NOMO-1 treated with DMSO at 0.1 percent for 48 hours (cell line): ENCODE data around the gene TRABD.

ENCODE experiments used
- DNase-seq: peaks from one replicate; lab custom pipeline; 2025; ENCODE audit not compliant: unreplicated experiment; lab: John Stamatoyannopoulos, UW

TRABD gene

DNA sequence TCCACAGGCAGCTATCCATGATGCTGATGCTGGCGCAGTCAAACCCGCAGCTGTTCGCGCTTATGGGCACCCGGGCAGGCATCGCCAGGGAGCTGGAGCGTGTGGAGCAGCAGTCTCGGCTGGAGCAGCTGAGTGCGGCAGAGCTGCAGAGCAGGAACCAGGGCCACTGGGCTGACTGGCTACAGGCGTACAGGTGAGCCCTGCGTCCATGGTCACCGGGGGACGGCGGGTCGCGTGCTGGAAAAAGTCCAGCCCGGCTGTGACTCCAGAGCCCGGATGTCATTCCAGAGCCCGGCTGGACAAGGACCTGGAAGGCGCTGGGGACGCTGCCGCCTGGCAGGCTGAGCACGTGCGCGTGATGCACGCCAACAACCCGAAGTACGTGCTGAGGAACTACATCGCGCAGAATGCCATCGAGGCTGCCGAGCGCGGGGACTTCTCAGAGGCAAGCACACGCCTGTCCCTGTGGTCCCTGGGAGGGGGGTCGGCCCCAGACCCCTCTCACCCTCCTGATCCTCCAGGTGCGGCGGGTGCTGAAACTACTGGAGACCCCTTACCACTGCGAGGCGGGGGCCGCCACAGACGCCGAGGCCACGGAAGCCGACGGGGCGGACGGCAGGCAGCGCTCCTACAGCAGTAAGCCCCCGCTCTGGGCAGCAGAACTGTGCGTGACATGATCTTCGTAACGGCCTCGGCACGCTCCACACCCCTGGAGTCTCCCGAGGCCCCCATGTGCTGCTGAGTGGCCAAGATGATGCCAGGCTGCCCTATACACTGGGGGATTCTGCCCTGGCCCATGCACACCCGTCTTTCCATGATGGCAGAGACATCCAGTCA, 31.2 kb downstream of the TRABD start:
- no peak for DNase-seq

DNA sequence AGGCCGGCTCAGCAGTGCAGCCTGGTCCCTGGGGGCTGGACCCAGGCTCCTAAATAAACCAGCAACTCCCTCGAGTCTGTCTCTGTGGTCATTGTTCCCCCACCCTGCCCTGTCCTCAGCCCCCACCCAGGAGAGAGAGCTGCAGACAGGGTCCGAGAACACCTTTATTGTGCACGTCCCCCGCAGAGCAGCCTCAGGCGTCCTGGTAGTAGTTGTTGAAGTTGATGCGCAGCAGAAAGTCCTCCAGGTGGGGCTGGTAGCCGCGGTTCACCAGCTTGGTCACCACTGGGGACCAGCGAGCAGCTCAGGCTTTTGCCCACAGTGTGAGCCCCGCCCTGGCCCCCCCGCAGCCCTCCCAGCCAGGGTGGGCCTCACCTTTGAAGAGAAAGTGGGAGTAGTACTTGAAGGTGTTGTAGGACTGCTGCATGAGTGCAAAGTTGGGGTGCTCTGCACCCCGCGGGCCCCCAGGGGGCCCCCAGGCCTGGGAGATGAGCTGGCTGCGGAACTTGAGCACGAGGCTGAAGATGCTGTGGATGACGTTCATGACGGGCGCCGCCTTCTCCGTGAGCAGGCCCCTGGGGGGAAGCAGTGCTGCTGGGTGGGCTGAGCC, 31.9 kb downstream of the TRABD start:
- DNase-seq, result no peak

DNA sequence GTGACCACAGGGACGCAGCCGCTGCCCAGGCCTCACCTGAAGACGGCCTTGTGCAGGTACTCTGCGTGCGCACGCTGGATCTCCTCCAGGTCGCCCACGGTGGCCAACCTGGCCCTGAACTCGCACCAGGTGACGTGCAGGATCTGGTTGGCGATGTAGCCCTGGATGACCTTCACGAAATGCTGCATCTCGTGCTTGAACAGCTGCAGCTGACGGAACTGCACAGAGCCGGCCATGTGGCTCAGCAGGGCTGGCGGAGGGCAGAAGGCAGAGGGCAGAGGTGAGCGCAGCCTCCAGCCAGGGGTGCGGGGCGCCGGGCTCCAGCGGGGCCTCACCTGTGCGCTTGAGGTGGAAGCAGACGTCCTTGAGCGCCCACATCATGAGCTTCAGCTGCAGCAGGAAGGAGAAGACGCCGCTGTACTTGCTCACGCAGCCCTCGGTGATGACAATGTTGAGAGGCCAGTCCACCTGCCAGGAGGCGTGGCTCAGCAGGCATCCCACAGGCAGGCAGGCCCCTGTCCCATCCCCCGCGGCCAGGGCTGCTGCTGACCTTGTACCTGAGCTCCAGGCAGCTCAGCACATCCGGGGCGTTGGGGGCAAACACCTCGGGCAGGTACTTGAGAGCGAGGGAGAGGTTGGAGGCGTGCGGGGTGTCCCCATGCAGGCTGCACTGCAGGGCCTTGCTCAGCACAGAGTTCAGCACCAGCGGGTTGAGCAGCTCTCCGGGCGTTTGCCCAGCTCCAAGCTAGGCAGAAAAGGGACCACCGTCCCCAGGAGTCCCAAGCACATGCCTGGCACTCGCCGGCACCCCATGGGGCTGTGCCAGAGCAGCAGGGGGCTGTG, 32.7 kb downstream of the TRABD start:
- DNase-seq, result no peak

DNA sequence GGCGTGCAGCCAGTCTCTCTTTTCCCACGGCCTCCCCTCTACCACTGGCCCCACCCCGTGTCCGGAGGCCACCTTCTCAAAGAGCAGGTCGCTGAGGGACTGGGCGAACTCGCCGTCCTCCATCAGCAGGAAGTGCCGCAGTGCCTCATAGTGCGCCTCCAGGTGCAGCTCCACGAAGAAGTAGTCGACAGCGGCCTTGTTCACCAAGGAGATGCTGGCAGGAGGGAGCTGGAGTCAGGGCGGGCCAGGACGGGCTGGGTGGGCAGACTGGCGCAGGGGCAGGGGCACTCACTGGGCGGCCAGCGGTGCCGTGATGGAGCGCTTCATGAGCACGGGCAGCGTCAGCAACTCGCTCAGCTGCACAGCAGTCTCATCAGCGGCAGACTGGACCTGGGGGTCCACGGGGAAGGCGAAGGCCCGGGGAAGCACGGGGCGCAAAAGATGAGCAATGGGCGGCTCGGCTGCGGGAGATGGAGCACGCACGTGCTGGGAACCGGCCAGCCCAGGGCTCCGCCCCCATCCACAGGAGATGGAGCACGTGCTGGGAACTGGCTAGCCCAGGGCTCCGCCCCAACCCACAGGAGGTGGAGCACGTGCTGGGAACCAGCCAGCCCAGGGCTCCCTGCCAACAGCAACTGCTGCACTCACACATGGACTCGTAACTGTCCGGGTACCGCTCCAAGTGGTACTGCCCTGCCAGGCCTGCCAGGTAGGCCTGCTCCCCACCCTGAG, 33.4 kb downstream of the TRABD start:
- no peak for DNase-seq

GRCh38 chr22:50219800-50220602, 34.3 kb downstream of the TRABD start:
- no peak for DNase-seq

DNA sequence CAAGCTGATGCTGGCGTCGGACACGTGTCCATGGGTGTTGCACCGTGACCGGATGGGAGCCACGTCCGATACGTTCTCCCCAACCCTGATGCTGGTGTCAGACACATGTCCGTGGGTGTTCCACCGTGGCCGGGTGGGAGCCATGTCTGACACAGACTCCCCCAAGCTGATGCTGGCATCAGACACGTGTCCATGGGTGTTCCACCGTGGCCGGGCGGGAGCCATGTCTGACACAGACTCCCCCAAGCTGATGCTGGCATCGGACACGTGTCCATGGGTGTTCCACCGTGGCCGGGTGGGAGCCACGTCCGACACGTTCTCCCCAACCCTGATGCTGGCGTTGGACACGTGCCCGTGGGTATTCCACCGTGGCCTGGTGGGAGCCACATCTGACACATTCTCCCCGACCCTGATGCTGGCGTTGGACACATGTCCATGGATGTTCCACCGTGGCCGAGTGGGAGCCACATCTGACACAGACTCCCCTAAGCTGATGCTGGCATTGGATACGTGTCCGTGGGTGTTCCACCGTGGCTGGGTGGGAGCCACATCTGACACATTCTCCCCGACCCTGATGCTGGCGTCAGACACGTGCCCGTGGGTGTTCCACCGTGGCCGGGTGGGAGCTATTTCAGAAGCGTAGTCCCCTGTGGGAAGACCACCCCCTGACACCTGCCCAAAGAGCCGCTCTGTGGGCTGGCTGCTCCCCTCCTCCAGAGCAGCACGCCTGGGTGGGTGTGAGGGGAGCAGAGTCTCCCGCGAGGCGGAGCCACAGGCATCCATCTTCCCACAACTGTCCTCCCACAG, 35.1 kb downstream of the TRABD start:
- DNase-seq, result no peak

DNA sequence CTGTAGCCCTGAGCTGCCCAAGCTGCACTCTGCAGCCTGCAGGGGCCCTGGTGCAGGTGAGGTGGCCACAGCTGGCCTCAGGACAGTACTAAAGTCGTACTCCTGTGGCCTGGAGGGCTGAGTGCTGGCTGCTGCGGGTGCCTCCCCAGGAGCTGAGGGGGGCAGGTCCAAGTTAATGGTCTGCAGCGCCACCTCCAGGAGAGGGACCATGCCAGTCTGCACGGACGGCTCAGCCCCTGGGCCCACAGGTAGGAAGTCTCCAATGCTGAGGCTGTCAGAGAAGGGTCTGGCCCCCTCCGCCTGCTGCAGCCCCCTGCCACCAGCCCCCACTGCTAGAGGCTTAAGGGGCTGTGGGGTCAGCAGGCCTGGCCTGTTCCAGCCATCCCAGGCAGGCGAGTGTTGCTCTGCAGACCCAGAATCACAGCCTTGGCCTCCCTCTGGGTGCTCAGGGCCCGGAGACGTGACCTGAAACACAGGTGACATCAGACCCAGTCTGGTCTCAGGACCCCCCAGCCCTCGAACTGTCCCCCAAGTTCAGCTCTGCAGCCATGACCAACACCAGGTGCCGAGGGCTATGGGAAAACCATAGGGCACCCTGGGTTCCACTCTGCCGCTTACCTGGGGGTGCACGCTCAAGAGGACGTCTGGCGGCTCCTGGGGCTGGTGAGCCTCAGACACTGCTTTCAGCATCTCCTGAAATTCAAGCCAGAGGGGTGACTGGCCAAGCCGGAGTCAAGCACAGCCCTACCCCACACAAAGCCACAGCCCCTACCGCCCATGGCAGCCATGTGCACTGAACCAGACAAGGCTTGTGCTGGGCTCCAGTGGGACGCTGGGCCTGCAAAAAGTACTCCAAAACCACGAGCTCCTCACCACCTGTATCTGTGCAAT, 35.9 kb downstream of the TRABD start:
- DNase-seq, result no peak

GRCh38 chr22:50222508-50222907, 36.8 kb downstream of the TRABD start:
- DNase-seq, result no peak

- no peak for DNase-seq
These were observed 38.4 kb downstream of the TRABD start for GRCh38 chr22:50224071-50224470.

- no peak for DNase-seq
These were observed 39.7 kb downstream of the TRABD start for GRCh38 chr22:50225200-50225969.

DNA sequence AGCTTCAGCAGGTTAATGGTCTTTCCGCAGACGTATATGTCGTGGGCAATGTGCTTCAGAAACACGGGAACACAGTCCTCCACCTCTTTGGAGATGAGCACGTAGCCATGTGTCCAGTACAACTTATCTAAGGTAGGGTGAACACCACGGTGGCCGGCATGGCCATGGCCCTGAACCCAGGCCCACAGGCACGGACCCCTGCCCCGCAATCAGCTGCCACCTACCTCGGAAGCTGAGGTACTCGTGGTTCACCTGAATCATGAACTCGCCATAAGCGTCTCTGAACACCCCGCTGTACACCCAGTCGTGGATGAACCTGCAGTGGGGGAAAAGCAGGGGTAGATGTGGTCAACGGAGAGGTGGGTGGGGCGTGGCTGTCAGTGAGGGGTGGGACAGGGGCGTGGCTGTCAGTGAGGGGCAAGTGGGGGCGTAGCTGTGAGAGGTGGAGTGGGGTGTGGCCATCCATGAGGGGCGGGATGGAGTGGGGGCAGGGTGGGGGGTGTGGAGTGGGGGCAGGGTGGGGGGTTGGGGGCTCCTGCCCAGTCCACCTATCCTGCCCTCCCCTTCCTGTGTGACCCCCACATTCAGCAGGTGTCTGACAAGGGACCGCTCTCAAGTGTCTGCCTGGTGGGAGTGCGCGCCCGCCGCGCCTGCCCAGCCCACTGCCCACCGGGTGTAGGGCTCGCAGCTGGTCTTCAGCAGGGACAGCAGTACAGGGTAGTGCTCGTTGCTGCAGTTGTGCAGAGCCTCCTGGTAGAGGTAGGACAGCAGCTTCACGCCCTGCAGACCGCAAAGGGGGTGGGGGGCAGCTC, 40.6 kb downstream of the TRABD start:
- no peak for DNase-seq

GRCh38 chr22:50226875-50227165, 41.1 kb downstream of the TRABD start:
- no peak for DNase-seq

DNA sequence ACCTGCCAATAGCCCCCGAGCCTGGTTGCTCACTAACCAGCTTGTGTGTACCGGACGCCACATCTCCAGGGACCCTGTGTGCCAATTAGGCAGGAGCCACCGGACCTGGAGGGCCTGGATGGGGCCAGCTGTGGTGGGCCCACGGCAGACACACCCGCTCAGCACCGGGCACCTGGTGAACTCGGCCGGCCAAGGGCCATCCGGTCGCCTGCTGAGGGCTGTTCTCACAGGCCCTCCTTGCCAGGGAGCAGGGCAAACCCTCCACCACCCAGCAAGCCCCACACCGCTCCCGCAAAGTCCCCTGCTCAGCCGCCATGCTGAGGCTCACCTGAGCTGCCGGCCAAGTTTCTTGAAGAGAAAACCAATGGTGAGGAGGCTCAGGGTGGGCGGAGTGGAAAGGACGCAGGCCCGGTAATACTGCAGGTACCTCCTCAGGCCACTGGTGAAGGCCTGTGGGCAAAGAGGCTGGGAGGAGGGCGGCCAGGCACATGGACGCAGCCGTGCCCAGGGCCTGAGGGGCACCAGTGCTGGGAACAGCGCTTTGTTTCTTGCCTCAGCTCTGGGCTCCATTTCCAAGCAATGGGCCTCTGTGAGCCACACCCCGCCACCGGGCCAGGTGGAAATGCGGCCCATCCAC, 42.0 kb downstream of the TRABD start:
- DNase-seq, result no peak

GRCh38 chr22:50228366-50228765, 42.7 kb downstream of the TRABD start:
- DNase-seq, result no peak

GRCh38 chr22:50229370-50229769, 43.7 kb downstream of the TRABD start:
- no peak for DNase-seq

GRCh38 chr22:50232481-50233151, 46.9 kb downstream of the TRABD start:
- no peak for DNase-seq
